Vagina (tissue), 2 donors: ENCODE results near the gene SEMA6D.

Source experiments
- POLR2A ChIP-seq, 2 donors: fragments of 450-650 bp; IDR thresholded peaks; one replicate each; pipeline ENCODE4 v1.6.1; 2017; ENCODE audit warnings: antibody characterized with exemption in 2 of 2, mild to moderate bottlenecking in 2 of 2, moderate library complexity in 2 of 2
- TF ChIP-seq, protein P1 (sequence below), 3 experiments: fragments of 450-650 bp in 2 of 3; fragments of 200-600 bp in 1 of 3; sonication (generic) in 1 of 3; IDR thresholded peaks; one replicate each; pipeline ENCODE4 v1.5.1; 2017 to 2019; ENCODE audit warnings: antibody characterized with exemption in 3 of 3, mild to moderate bottlenecking in 2 of 3, moderate library complexity in 2 of 3

- TF ChIP-seq, protein P1, sequence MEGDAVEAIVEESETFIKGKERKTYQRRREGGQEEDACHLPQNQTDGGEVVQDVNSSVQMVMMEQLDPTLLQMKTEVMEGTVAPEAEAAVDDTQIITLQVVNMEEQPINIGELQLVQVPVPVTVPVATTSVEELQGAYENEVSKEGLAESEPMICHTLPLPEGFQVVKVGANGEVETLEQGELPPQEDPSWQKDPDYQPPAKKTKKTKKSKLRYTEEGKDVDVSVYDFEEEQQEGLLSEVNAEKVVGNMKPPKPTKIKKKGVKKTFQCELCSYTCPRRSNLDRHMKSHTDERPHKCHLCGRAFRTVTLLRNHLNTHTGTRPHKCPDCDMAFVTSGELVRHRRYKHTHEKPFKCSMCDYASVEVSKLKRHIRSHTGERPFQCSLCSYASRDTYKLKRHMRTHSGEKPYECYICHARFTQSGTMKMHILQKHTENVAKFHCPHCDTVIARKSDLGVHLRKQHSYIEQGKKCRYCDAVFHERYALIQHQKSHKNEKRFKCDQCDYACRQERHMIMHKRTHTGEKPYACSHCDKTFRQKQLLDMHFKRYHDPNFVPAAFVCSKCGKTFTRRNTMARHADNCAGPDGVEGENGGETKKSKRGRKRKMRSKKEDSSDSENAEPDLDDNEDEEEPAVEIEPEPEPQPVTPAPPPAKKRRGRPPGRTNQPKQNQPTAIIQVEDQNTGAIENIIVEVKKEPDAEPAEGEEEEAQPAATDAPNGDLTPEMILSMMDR (IDR thresholded peaks at IDR 0.05), result no peak
- no peak for TF ChIP-seq POLR2A (IDR thresholded peaks at IDR 0.05)
Observed at GRCh38 chr15:47794252-47794914, 77.1 kb downstream of the SEMA6D start.
